Transverse colon (tissue), 4 donors: ENCODE measurements around the gene SMIM11. TPM values are rescaled to one million over a fixed set of nuclear protein-coding genes. Genes with fewer than 3 reads are reported as not detected.

ENCODE experiments used
- DNase-seq: peaks from one replicate; pipeline ENCODE4 v3.0.0-alpha.2; 2019
- H3K27ac ChIP-seq, 4 donors: fragments of 200-600 bp; sonication (generic); 2 replicates each; pipeline ENCODE4 v1.5.1; 2016 to 2018; ENCODE audit warnings: inconsistent platforms in 4 of 4
- H3K27me3 ChIP-seq: fragments of 200-600 bp; sonication (generic); 2 replicates; pipeline ENCODE4 v1.5.1; 2017; ENCODE audit warnings: inconsistent platforms
- H3K36me3 ChIP-seq, 4 donors: fragments of 200-600 bp; sonication (generic); 2 replicates each; pipeline ENCODE4 v1.5.1; 2017 to 2019; ENCODE audit warnings: inconsistent platforms in 4 of 4
- H3K4me1 ChIP-seq, 4 donors: fragments of 200-600 bp; sonication (generic); 2 replicates each; pipeline ENCODE4 v1.5.1; 2017 to 2020; ENCODE audit warnings: inconsistent platforms in 4 of 4
- H3K4me3 ChIP-seq, 4 donors: fragments of 200-600 bp; sonication (generic); 1 replicate in 1 of 4; 2 replicates in 3 of 4; pipeline versions ENCODE4 v1.5.1 to v1.6.1; 2017 to 2019; ENCODE audit warnings: inconsistent platforms in 4 of 4
- H3K9me3 ChIP-seq, 2 donors: fragments of 200-600 bp; sonication (generic); 2 replicates each; pipeline ENCODE4 v1.5.1; 2017 to 2019; ENCODE audit warnings: inconsistent platforms in 2 of 2
- CTCF ChIP-seq, 5 experiments: fragments of 200-600 bp in 3 of 5; fragments of 450-650 bp in 2 of 5; sonication (generic) in 3 of 5; IDR thresholded peaks; 1 replicate in 2 of 5; 2 replicates in 3 of 5; pipeline ENCODE4 v1.5.1; 2016 to 2017; ENCODE audit warnings: antibody characterized with exemption in 5 of 5, inconsistent platforms in 3 of 5, mild to moderate bottlenecking in 2 of 5, moderate library complexity in 1 of 5
- EP300 ChIP-seq: sonication (generic); formaldehyde crosslinking; IDR thresholded peaks from one replicate; pipeline ENCODE4 v1.6.1; 2017; ENCODE audit warnings: antibody characterized with exemption, low read depth
- POLR2A ChIP-seq: fragments of 450-650 bp; IDR thresholded peaks from one replicate; pipeline ENCODE4 v1.6.1; 2016; ENCODE audit warnings: antibody characterized with exemption, mild to moderate bottlenecking, moderate library complexity
- POLR2AphosphoS5 ChIP-seq, 3 donors: sonication (generic); formaldehyde crosslinking; IDR thresholded peaks; one replicate each; pipeline ENCODE4 v1.6.1; 2016; ENCODE audit warnings: antibody characterized with exemption in 3 of 3
- WGBS, 2 donors: methylation state at CpG; one replicate each; pipeline ENCODE4 v1.1.5; 2018; ENCODE audit warnings: low coverage in 1 of 2; 5-methylcytosine and 5-hydroxymethylcytosine counted together
- in situ Hi-C, 4 donors: fragments of 200-750 bp; cut with MboI; loops; one replicate each; pipeline versions ENCODE4 v1.15.0 to v1.15.1; 2017; ENCODE audit warnings: low sequenced_read_pairs in 3 of 4, low pct_ligation_motif_present in 1 of 4, low pct_unique_long_range_greater_than_20kb in 1 of 4
- intact Hi-C: fragments of 100-400 bp; cut with DNase I; formaldehyde crosslinking; loops from one replicate; pipeline ENCODE4 v1.15.1; 2023; ENCODE audit warnings: low total_unique reads
- total RNA-seq, 4 donors: library from RNA; depleted of rRNA; stranded (reverse); fragments of >200 nt; gene quantifications; one replicate each; pipeline ENCODE4 v1.1.0, GENCODE V29; 2016

SMIM11 gene
- total RNA-seq, 4 donors from 2014 or later = 2.2 to 11.7 (median 5.1) TPM

DNA sequence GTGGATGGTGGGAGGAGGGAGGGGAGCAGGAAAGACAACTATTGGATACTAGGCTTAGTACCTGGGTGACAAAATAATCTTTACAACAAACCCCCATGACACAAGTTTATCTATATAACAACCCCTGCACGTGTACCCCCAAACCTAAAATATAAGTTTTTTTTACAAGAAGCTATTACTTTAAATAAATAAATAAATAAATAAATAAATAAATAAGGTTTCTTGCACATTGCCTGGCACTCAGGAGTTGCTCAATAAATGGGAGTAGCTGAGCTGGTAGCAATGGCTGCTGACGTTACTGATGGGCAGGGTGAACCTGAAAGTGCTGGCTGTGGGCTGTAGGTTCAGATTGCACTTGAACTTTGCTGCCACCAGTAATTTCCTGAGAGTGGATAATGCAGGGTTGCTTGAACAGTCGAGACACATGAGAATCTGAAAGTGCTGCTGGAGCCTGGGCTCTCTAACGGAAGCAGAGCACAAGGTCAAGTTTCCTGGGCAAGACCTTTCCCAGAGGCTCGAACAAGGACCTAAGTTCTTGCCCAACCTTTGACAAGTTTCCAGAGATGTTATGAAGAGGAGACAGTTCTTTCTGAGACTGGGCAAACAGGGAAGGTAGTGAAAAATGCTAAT lies 26.3 kb upstream of the SMIM11 start:
- intact Hi-C loops (loop anchor here (2.0 to 5.0 kb wide), 3 partner anchors 147 to 426 kb away; partner anchors contain the start of genes MRPS6 and SLC5A3), in situ Hi-C loops (no loop called here)
- 72 to 81% methylated on average over 4 to 5 of the region's 5 CpGs for WGBS, 2 donors
- H3K27me3 ChIP-seq = no peaks in the 10 kb centered on the region
- H3K4me1 ChIP-seq = peaks cover 0 to 12% (median 6%) of the 10 kb centered on the region in 4 donors
- no peak overlapping the region for H3K27ac ChIP-seq
- no peak for DNase-seq
- H3K4me3 ChIP-seq = no peak overlapping the region
- H3K9me3 ChIP-seq = no peaks in the 10 kb centered on the region
- TF ChIP-seq POLR2AphosphoS5 (IDR thresholded peaks at IDR 0.05) (no peak), POLR2A (no peak)
- no peaks in the 10 kb centered on the region for H3K36me3 ChIP-seq

GRCh38 chr21:34351786-34352241 lies 23.5 kb upstream of the SMIM11 start:
- DNase-seq = peak; percentile 51
- in situ Hi-C loops = no loop called here
- H3K36me3 ChIP-seq = no peaks in the 10 kb centered on the region
- H3K4me3 ChIP-seq = no peak overlapping the region
- intact Hi-C loops = no loop called here
- no peaks in the 10 kb centered on the region for H3K9me3 ChIP-seq
- no peak overlapping the region for H3K27ac ChIP-seq
- TF ChIP-seq POLR2A (no peak), CTCF (IDR thresholded peaks at IDR 0.05) (peak; percentile 56 to 80 (median 60))
- H3K4me1 ChIP-seq = peaks cover 0 to 2% (median 0%) of the 10 kb centered on the region in 4 donors
- WGBS, 2 donors = 24 to 100% methylated on average over 1 to 6 of the region's 6 CpGs
- no peaks in the 10 kb centered on the region for H3K27me3 ChIP-seq

DNA sequence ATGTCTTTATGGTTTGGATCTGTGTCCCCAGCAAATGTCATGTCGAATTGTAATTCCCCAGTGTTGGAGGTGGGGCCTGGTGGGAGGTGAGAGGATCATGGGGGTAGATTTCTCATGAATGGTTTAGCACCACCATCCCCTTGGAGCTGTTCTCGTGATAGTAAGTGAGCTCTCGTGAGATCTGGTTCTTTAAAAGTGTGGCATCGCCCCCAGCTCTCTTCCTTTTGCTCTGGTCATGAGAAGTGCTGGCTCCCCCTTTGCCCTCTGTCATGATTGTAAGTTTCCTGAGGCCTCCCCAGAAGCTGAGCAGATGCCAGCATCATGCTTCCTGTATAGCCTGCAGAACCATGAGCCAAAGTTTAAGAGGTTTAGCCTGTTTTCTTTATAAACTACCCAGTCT lies 22.8 kb upstream of the SMIM11 start:
- WGBS, 2 donors = 84 to 100% methylated on average over 1 to 4 of the region's 4 CpGs
- no peak for DNase-seq
- in situ Hi-C loops (no loop called here), intact Hi-C loops (no loop called here)
- Histone ChIP-seq H3K27me3 (no peaks in the 10 kb centered on the region), H3K4me3 (no peak overlapping the region), H3K27ac (no peak overlapping the region), H3K4me1 (no peaks in the 10 kb centered on the region), H3K9me3 (no peaks in the 10 kb centered on the region), H3K36me3 (no peaks in the 10 kb centered on the region)
- TF ChIP-seq CTCF (IDR thresholded peaks at IDR 0.05) (no peak), POLR2AphosphoS5 (IDR thresholded peaks at IDR 0.05) (no peak), POLR2A (no peak), EP300 (no peak)

DNA sequence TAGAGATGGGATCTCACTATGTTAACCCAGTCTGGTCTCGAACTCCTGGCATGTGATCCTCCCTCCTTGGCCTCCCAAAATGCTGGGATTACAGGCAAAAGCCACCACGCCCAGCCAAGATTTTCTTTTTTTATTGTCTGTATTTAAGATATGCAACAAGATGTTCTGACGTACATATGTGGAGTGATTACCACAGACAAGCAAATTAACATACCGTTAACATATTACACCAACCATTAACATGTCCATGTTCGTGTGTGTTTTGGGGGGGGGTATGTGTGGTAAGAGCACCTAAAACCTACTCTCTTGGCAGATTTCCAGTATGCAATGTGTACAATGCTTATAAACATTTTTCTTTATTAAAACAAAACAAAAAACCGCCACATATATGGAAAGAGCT lies 22.1 kb upstream of the SMIM11 start:
- TF ChIP-seq POLR2A = no peak
- no peak for TF ChIP-seq CTCF (IDR thresholded peaks at IDR 0.05)
- TF ChIP-seq EP300 = no peak
- no peak for TF ChIP-seq POLR2AphosphoS5 (IDR thresholded peaks at IDR 0.05)
- in situ Hi-C loops = no loop called here
- 75 to 86% methylated on average over 6 of the region's 6 CpGs for WGBS, 2 donors

GRCh38 chr21:34354836-34355235 lies 20.5 kb upstream of the SMIM11 start:
- no peaks in the 10 kb centered on the region for H3K36me3 ChIP-seq
- in situ Hi-C loops = no loop called here

More for the DNA sequence above, 22.1 kb upstream of the SMIM11 start:
- no peak for DNase-seq
- H3K27me3 ChIP-seq = no peaks in the 10 kb centered on the region
- no peak overlapping the region for H3K4me3 ChIP-seq
- no peaks in the 10 kb centered on the region for H3K9me3 ChIP-seq
- intact Hi-C loops = no loop called here
- H3K4me1 ChIP-seq = no peaks in the 10 kb centered on the region
- no peaks in the 10 kb centered on the region for H3K36me3 ChIP-seq
- no peak overlapping the region for H3K27ac ChIP-seq

More at GRCh38 chr21:34354836-34355235, 20.5 kb upstream of the SMIM11 start:
- WGBS, 2 donors = 83 to 88% methylated on average over 4 of the region's 4 CpGs
- Histone ChIP-seq H3K4me3 (no peak overlapping the region), H3K9me3 (no peaks in the 10 kb centered on the region), H3K27ac (no peak overlapping the region), H3K27me3 (peaks cover 4% of the 10 kb centered on the region), H3K4me1 (no peaks in the 10 kb centered on the region)
- TF ChIP-seq CTCF (IDR thresholded peaks at IDR 0.05) (no peak), EP300 (no peak), POLR2A (no peak), POLR2AphosphoS5 (IDR thresholded peaks at IDR 0.05) (no peak)
- intact Hi-C loops = no loop called here
- DNase-seq = no peak
